Breast epithelium (tissue), 3 donors: Measurements from ENCODE around the gene TAS1R3.

ENCODE experiments used
- CTCF ChIP-seq, 3 donors: fragments of 450-650 bp; IDR thresholded peaks; one replicate each; pipeline ENCODE4 v1.5.1; 2016 to 2017; ENCODE audit warnings: antibody characterized with exemption in 3 of 3, mild to moderate bottlenecking in 3 of 3, moderate library complexity in 3 of 3
- POLR2A ChIP-seq: fragments of 450-650 bp; IDR thresholded peaks from one replicate; pipeline ENCODE4 v1.6.1; 2016; ENCODE audit warnings: antibody characterized with exemption, mild to moderate bottlenecking, moderate library complexity
- POLR2AphosphoS5 ChIP-seq, 3 donors: sonication (generic); formaldehyde crosslinking; IDR thresholded peaks; one replicate each; pipeline ENCODE4 v1.6.1; 2017; ENCODE audit warnings: antibody characterized with exemption in 3 of 3

GRCh38 chr1:1307261-1307922 is 23.7 kb upstream of the TAS1R3 start:
- no peak for TF ChIP-seq CTCF (IDR thresholded peaks at IDR 0.05)
- TF ChIP-seq POLR2AphosphoS5 (IDR thresholded peaks at IDR 0.05): no peak
- no peak for TF ChIP-seq POLR2A
